ENCODE results near the gene UCN. TPM values are rescaled to one million over a fixed set of nuclear protein-coding genes. Genes with fewer than 3 reads are reported as not detected.

UCN gene
- total RNA-seq, 1 experiment from 2014 or later: 1.5 TPM

DNA sequence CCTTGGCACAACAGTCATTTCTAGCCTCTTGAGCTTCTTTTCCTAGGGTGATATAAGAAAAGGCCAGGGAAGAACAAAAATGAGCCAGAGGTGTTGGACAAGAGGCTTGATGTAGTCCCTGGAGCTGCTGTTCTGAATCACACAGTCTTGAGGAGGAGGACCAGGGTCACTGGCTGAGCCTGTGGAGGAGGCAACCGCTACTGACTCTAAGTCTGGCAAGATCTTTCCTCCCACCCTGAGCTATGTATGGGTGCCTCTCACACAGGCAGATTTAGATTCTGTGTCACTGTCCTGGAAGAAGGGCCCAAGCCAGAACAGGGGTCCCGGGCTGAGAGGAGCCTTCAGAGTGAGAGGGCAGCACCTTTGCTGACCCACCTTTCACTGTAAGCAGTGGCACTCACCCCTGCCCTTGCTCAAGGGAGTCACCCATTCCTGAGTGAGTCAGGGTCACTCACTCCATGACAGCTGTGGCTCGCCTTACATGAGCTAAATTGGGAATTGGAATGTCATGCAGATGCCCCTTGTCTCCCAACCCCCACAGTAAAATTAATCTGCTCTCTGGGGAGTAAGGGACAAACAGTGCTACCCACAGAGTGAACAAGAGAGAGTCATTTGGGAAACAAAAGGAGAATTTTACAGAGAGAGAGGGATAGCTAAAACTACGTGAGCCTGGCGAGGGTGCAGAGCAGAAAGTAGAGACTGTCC, 26.2 kb downstream of the UCN start, which contains the start of gene TRIM54:
TSS of gene TRIM54 (plus strand) at position 575 of the 705 bp plus-strand sequence. CDS start 303 bp downstream, outside the sequence.
- peak within 1 kb of the TSS; percentile 71 for H3K14ac ChIP-seq (ENCODE audit: insufficient read depth, low read length)
- no CpG with 5 or more reads among the region's 5 CpGs for WGBS (ENCODE audit: extremely low coverage, insufficient read length, low lambda C conversion rate)
- H4K5ac ChIP-seq (ENCODE audit: insufficient read length, low read depth, low read length): peak within 1 kb of the TSS; percentile 18
- no peaks in the 10 kb centered on the region for H3K79me2 ChIP-seq (ENCODE audit: insufficient read depth, low read length)
- H3K36me3 Mint-ChIP-seq (ENCODE audit: insufficient read depth in 1 of 3, low read depth in 3 of 3): no peaks in the 10 kb centered on the region
- H2BK120ac ChIP-seq (ENCODE audit: low read depth, low read length, poor library complexity, severe bottlenecking): no peak within 1 kb of the TSS
- H3K4me1 Mint-ChIP-seq: peaks cover 60 to 65% of the 10 kb centered on the region in 2 experiments
- no peak within 1 kb of the TSS for H3K27ac ChIP-seq (ENCODE audit: insufficient read length, low read depth, low read length)
- TF ChIP-seq, protein P1, sequence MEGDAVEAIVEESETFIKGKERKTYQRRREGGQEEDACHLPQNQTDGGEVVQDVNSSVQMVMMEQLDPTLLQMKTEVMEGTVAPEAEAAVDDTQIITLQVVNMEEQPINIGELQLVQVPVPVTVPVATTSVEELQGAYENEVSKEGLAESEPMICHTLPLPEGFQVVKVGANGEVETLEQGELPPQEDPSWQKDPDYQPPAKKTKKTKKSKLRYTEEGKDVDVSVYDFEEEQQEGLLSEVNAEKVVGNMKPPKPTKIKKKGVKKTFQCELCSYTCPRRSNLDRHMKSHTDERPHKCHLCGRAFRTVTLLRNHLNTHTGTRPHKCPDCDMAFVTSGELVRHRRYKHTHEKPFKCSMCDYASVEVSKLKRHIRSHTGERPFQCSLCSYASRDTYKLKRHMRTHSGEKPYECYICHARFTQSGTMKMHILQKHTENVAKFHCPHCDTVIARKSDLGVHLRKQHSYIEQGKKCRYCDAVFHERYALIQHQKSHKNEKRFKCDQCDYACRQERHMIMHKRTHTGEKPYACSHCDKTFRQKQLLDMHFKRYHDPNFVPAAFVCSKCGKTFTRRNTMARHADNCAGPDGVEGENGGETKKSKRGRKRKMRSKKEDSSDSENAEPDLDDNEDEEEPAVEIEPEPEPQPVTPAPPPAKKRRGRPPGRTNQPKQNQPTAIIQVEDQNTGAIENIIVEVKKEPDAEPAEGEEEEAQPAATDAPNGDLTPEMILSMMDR (conservative IDR thresholded peaks at IDR 0.05): no peak
- H2AK5ac ChIP-seq (ENCODE audit: insufficient read length, low read length): no peak within 1 kb of the TSS
- H3K18ac ChIP-seq (ENCODE audit: insufficient read length, low read depth, low read length): peak within 1 kb of the TSS; percentile 64
- H3K23ac ChIP-seq (ENCODE audit: insufficient read length, low read depth, low read length): no peak within 1 kb of the TSS
- peaks cover 6% of the 10 kb centered on the region for H3K23me2 ChIP-seq (ENCODE audit: insufficient read length, low read depth, low read length, poor library complexity, severe bottlenecking)
- H2BK15ac ChIP-seq (ENCODE audit: low read depth, low read length): no peak within 1 kb of the TSS
- DNase-seq: no peak
- H3K79me1 ChIP-seq (ENCODE audit: insufficient read depth, low read depth, low read length, poor library complexity, severe bottlenecking): no peaks in the 10 kb centered on the region
- no peak within 1 kb of the TSS for H2BK5ac ChIP-seq (ENCODE audit: insufficient read length, low read length)
- H4K91ac ChIP-seq (ENCODE audit: insufficient read length, low read depth, low read length): no peak within 1 kb of the TSS
- H2BK20ac ChIP-seq (ENCODE audit: low read depth, low read length, poor library complexity, severe bottlenecking): no peak within 1 kb of the TSS
- H3K27me3 Mint-ChIP-seq (ENCODE audit: low read depth): peaks cover 45% of the 10 kb centered on the region
- H4K8ac ChIP-seq (replicated peaks; ENCODE audit: insufficient read length, low read depth, low read length): no peak within 1 kb of the TSS
- H3K9ac ChIP-seq (ENCODE audit: extremely low read depth, insufficient read length, low read length): no peak within 1 kb of the TSS
- H3K4ac ChIP-seq (ENCODE audit: low read depth, low read length): no peak within 1 kb of the TSS
- H2BK12ac ChIP-seq (ENCODE audit: insufficient read length, low read depth, low read length): no peak within 1 kb of the TSS
- H3K4me3 Mint-ChIP-seq: peak within 1 kb of the TSS; percentile 54 to 71
- H3K27ac Mint-ChIP-seq: peak within 1 kb of the TSS; percentile 35 to 91 (median 66); a peak in 5 of 7 replicates
- H3K9me3 Mint-ChIP-seq: no peaks in the 10 kb centered on the region
- no peak within 1 kb of the TSS for H3K56ac ChIP-seq (ENCODE audit: insufficient read length, low read depth, low read length)
- H3K27me3 ChIP-seq (ENCODE audit: insufficient read depth, low read length): no peaks in the 10 kb centered on the region
- H3K4me2 ChIP-seq (ENCODE audit: insufficient read depth, insufficient read length, low read length): peak within 1 kb of the TSS; percentile 66
- H3T11ph ChIP-seq (ENCODE audit: low read length): no peak within 1 kb of the TSS
- H3K4me1 ChIP-seq (ENCODE audit: insufficient read depth, low read length): peaks cover 13% of the 10 kb centered on the region; the same call in 1 of the 2 replicates
- no peaks in the 10 kb centered on the region for H3K9me3 ChIP-seq (ENCODE audit: control insufficient read depth, low read depth, low read length)
- no peak within 1 kb of the TSS for H2AFZ ChIP-seq (ENCODE audit: low read length)
- H4K20me1 ChIP-seq (ENCODE audit: control insufficient read depth, insufficient read depth, insufficient read length): no peaks in the 10 kb centered on the region

All from H9 (cell line).